ENCODE data around the gene ACY1. TPM values are rescaled to one million over a fixed set of nuclear protein-coding genes. Genes with fewer than 3 reads are reported as not detected.

The ACY1 gene
- total RNA-seq, 4 donors from 2014 or later, result 34.0 to 57.7 (median 52.1) TPM

DNA sequence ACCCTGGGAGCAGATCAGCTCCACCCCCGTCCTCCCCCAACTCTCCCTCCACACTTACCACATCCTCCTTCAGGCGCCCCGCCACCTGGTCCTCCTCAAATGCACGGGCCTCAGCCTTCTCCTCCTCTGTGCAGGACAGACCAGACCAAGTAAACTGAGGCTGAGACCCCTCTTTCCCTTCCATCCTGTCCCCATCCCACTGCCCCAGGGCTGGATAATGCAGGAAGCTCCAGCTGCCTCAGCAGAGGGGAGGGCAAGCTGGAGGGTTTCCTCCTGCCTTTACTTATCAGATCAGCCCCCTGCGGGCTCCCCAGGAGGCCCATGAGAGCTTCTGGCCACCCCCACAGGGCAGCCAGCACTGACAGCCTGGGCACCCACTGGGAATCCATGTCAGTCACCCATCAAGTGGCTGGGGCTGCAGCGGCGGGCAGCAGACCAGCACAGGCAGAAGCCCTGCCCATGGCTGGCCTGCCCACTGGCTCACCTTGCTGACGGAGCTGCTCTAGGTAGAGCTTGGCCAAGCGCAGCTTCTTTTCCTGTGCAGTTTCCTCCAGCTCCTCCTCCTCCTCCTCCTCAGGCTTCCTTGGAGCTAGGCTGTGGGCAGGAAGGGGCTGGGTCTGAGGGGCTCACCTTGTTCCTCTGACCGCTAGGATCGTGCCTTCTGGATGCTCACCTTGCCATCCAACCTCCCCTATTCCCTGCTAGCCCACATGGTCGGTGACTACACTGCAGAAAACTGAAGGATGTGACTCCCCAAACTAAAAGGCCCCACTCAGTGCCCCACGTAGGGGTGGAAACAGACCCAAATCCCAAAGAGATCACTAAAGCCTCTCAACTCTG is 45.5 kb upstream of the ACY1 start:
- no peak for ATAC-seq (ENCODE audit: low FRiP score)
- no peak for DNase-seq (ENCODE audit: low spot score)
- TF ChIP-seq, protein P1, sequence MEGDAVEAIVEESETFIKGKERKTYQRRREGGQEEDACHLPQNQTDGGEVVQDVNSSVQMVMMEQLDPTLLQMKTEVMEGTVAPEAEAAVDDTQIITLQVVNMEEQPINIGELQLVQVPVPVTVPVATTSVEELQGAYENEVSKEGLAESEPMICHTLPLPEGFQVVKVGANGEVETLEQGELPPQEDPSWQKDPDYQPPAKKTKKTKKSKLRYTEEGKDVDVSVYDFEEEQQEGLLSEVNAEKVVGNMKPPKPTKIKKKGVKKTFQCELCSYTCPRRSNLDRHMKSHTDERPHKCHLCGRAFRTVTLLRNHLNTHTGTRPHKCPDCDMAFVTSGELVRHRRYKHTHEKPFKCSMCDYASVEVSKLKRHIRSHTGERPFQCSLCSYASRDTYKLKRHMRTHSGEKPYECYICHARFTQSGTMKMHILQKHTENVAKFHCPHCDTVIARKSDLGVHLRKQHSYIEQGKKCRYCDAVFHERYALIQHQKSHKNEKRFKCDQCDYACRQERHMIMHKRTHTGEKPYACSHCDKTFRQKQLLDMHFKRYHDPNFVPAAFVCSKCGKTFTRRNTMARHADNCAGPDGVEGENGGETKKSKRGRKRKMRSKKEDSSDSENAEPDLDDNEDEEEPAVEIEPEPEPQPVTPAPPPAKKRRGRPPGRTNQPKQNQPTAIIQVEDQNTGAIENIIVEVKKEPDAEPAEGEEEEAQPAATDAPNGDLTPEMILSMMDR (IDR thresholded peaks at IDR 0.05), result no peak

DNA sequence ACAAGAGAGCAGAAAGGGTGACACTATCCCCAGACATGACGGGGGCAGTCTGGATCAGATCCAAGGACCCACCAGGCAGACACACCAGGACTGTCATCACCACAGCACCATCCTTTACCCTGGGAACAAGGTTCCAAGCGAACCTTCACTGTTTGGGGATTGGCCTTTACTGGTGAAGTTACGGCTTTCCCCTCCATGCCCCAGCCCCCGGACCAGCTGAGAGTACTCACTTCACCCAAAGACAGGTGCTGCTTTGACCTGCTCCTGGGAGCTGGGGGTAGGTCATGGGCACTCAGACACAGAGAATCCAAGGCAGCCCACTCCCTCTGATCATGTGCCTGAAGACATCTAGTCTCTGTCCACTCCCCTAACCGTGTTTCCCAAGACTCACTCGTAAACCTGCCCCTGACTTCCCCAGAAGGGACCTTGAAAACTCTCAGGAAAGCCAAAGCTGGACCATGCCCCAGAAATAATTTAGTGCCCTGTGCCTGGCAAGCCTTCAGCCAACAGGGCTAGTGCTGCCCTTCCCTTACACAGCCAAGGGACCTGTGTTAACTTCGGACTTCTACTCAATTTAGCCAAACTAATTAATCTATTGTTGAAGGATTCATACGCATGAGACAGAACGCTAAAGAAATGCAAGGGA is 44.4 kb upstream of the ACY1 start:
- TF ChIP-seq, protein P1 (IDR thresholded peaks at IDR 0.05), result no peak
- ATAC-seq (ENCODE audit: low FRiP score) (no peak), DNase-seq (ENCODE audit: low spot score) (peak; percentile 0)

DNA sequence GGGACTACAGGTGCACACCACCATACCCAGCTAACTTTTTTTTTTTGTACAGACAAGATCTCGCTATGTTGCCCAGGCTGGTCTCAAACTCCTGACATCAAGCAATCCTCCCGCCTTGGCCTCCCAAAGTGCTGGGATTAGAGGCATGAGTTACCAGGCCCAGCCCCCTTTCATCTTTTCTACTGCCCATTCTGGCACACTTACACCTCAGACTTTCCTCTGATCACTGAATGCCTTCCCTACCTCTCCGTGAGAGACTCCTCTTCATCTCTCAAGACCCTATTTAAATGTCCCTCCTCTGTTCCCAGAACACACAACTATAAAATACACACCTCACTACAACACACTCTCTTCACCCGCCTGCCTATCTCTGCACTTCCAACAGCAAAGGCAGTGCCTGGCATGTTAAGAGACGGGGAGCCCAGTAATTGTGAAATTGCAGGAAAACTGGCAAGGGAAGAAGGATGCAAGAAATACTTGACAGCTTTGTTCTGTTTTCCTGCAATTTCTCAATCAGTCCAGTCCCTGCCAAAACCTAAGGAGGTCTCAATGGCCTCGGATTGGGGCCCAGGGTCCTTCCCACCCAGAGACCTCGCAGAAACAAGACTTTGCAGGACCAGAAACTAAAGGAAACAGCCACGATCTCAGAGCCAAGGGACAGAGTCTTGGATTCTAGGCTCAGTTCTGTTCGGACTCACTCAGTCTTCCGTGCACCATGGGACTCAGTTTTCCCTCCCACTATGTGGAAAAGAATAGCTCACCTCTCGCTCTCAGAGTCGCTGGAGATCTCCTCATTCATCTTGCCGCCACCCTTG is 42.5 kb upstream of the ACY1 start:
- ATAC-seq (ENCODE audit: low FRiP score) (no peak), DNase-seq (ENCODE audit: low spot score) (peak; percentile 20)
- TF ChIP-seq, protein P1 (IDR thresholded peaks at IDR 0.05), result no peak

DNA sequence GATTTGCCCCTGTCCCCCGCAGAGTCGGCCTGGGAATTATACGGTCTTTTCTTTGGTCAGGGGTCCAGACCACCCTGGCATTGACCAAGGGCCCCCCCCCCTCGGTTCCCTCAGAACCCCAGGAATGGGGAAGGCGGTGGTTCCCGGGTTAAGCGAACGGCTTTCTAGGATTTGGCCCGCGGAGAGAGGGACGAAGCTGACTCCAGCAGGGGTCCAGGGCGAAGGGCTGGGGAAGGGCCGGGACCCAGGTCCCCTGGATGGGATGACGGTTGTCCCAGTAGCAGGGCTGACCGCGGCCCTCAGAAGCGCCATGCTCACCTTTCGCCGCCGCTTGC is 41.9 kb upstream of the ACY1 start:
- TF ChIP-seq, protein P1 (IDR thresholded peaks at IDR 0.05), result no peak
- ATAC-seq (ENCODE audit: low FRiP score), result no peak
- DNase-seq (ENCODE audit: low spot score), result no peak

DNA sequence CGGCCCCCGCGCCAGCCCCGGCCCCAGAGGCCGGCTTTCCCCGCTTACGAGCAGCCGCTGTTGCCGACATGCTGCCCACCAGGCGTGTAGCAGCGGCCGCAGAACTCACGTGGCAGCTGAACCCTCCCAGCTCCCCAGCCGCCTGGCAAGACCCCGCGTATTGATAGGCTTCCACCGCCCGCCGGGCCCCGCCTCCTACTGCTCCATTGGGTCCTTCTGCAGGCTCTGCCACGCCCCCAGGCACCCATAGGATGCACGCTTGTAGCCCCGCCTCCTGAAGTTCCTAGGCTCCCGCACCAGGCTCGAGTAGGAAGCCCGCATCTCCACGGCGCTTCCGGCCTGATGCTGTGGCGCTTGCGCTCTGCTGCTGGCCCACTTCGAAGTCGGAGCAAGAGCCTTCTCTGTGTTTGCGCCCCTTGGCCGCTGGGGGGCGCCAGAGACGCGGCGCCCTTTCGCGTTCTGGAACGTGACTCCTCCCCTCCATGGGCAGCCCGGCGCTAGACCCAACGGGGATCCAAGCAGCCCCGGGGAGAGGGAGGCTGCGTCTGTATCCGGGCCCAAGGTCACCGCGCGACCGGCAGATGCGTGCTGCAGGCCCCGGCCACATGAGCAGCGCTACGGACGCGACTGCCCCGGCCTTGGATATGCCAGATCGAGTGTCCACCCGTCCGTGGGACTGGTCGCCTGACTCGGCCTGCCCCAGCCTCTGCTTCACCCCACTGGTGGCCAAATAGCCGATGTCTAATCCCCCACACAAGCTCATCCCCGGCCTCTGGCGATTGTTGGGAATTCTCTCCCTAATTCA is 41.3 kb upstream of the ACY1 start, which contains the start of the genes PARP3 and RRP9:
Gene PARP3, plus strand, starts transcription at position 566 of the 805 bp plus-strand sequence. CDS start 993 bp downstream, outside the sequence.
Gene RRP9, minus strand, starts transcription at position 107 of the 805 bp plus-strand sequence. Its CDS starts 37 bp downstream, at position 70.
- peak; percentile 95 for ATAC-seq (ENCODE audit: low FRiP score)
- TF ChIP-seq, protein P1 (IDR thresholded peaks at IDR 0.05), result peak in 2 of 3 donors; percentile 93 to 99
- peak; percentile 98 for DNase-seq (ENCODE audit: low spot score)
